Activated CD8-positive, alpha-beta memory T cell treated with anti-CD3 and anti-CD28 coated beads for 4 hours (primary cell): ENCODE measurements around the gene KIF26B.
"Not testable (repeated sequence)": the region's sequence is repeated elsewhere in the genome, so short reads cannot be mapped to it uniquely, and the experiment has no call there.

Experiments used
- DNase-seq, 2 donors: peaks; one replicate each; pipeline ENCODE4 v3.0.0-alpha.2; 2020; ENCODE audit warnings: low read depth in 2 of 2

The KIF26B gene

GRCh38 chr1:245651093-245651492 lies 496.3 kb downstream of the KIF26B start:
- no peak for DNase-seq

GRCh38 chr1:245652116-245652515 lies 497.3 kb downstream of the KIF26B start:
- no peak for DNase-seq

DNA sequence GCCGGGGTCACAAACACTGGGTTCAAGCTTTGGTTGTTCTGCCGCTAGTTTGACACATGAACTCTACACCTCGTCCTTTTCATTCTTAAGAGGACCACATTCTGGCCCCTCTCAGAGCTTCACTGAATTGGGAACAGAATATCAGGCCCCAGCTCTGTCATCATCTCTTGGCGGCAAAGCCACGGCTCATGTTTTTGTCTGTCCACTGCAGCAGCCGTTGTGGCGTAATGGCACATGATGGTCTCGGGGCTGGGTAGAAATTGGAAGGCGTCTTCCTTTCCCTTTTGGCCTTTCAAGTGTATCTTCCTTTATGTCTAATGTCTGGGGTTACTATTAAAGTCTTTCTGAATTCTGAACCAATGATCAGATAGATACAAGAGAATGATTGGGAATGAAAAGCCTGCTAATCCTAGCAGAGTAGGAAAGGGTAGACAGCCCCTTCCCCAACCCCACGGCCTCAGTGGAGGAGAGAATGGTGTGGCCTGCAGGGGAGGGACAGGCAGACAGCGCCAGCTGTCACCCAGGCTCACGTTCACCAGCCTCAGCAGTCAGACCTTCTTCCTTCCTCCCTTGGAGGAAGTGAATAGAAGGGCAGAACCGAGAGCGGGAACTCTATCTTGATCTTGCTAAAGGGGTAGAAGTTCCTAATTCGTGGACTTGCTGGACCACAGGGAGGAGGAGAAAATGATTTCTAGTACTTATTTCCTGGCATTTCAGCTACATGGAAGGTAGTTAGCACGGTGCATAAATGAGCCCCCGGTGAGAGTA lies 498.1 kb downstream of the KIF26B start:
- DNase-seq: no peak

GRCh38 chr1:245654460-245655050 lies 499.8 kb downstream of the KIF26B start:
- DNase-seq: no peak

DNA sequence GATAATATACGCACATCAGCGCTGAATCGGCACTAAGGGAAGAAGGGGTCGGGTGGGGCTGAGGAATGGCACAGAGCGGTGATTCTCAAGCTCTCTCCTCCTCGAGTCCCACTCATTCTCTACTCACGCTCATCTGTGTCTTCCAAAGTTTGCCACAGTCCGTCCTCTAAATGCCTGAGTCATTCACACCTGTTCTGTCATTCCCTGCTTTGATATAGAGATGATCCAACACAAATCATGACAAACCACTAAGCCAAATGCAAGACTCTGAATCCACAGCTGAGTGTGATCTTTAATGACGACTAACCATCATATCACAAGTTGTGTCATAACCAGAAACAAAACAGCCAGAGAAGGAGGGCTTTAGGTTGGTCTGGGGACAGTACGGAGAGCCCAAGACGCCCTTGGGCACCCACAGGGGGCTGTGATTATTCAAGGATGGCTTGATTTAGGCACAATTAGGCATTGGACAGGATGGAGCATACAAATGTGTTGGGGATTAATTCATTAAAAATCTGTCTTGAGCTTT lies 501.5 kb downstream of the KIF26B start:
- DNase-seq: no peak

DNA sequence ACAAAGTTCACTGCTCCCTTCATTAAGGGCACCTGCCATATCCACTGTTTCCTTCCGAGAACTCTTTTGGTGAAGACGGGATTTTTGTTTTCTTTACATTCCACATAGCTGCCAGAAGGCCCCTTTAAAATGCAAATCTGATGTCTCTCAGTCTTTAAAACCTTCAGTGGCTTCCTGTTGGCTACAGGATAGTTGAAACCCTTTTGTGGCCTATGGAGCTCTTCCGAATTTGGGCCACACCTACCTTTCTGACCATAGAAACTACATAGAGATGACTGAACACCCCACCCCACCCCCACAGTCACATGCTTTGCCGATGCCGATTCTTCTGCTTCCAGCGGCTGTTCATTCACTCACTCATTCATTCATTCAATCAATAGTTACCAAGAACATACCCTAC lies 502.6 kb downstream of the KIF26B start:
- no peak for DNase-seq

GRCh38 chr1:245663373-245663772 lies 508.6 kb downstream of the KIF26B start:
- no peak for DNase-seq

DNA sequence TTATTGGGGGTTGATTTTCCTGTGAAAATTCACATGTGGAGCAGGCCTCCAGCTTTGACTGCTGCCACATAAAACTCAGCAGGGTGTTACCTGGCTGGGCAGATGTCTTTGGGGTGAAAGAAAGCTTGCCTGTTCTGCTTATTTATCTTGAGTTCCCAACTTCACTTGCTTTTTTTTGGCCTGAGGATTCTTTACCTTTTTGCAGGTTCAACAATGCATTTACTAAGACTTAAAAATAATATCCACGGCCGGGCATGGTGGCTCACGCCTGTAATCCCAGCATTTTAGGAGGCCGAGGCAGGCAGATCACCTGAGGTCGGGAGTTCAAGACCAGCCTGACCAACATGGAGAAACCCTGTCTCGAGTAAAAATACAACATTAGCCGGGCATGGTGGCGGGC lies 509.1 kb downstream of the KIF26B start:
- no peak for DNase-seq

GRCh38 chr1:245666412-245666811 lies 511.6 kb downstream of the KIF26B start:
- no peak for DNase-seq

- DNase-seq: no peak
Measured at GRCh38 chr1:245671349-245671748, 516.6 kb downstream of the KIF26B start.

DNA sequence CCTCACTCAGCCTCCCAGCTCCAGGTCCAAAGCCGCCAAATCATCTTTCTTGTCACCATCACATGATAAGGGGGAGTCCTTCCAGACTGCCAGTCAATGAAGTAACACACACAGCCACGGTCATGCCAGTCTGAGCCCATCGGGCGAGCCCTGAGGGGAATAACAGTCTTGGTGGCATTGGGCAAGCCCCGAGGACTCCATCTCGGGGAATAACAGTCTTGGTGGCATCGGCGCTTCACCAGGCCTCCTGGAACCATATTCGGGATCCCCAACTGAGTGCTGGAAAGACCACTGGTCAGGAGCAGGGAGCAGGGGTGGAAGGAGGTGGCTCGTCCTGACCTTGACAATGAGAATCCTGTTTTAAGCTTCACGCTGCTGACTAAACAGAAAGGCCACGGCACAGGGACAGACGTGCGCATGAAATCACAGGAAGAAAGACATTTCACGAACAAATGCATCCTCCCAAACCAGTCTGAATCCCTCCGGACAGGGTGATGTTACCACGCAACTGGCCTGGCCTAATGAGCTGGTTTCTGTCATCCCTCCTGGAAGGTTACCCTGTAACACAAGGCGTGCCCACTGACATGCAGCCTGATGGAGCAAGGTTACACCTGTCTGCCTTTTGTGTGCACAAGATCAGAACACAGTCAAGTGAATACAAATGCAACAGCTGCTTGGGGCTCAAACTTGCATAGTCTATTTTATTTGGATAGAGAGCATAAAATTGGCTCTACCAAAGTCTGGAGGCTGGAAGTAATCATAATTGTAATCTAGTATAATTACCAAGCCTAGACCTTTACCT lies 517.4 kb downstream of the KIF26B start:
- no peak for DNase-seq

DNA sequence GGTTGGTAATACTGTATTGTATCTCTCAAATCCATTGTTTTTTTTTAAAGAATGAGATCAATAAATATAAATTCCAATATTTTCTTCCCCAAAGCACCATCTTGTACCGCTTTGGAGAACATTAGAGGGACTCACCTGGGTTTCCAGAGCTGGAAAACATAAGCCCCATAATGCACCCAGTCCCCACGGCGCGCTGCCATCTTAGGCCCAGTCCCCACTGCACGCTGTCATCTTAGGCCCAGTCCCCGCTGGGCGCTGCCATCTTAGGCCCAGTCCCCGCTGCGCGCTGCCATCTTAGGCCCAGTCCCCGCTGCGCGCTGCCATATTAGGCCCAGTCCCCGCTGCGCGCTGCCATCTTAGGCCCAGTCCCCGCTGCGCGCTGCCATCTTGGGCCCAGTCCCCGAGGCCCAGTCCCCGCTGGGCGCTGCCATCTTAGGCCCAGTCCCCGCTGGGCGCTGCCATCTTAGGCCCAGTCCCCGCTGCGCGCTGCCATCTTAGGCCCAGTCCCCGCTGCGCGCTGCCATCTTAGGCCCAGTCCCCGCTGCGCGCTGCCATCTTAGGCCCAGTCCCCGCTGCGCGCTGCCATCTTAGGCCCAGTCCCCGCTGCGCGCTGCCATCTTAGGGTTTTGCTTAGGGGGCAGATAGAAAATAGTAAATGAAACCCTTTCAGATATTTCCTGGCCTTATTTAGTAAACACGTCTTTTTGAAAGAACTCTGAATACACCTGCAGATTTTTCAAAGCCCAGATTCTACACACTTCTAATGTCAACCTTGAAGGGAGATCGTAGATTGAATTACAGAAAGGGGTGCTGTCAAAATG lies 518.3 kb downstream of the KIF26B start:
- DNase-seq: not testable (repeated sequence)

- DNase-seq: no peak
Measured at GRCh38 chr1:245673881-245674414, 519.2 kb downstream of the KIF26B start.

DNA sequence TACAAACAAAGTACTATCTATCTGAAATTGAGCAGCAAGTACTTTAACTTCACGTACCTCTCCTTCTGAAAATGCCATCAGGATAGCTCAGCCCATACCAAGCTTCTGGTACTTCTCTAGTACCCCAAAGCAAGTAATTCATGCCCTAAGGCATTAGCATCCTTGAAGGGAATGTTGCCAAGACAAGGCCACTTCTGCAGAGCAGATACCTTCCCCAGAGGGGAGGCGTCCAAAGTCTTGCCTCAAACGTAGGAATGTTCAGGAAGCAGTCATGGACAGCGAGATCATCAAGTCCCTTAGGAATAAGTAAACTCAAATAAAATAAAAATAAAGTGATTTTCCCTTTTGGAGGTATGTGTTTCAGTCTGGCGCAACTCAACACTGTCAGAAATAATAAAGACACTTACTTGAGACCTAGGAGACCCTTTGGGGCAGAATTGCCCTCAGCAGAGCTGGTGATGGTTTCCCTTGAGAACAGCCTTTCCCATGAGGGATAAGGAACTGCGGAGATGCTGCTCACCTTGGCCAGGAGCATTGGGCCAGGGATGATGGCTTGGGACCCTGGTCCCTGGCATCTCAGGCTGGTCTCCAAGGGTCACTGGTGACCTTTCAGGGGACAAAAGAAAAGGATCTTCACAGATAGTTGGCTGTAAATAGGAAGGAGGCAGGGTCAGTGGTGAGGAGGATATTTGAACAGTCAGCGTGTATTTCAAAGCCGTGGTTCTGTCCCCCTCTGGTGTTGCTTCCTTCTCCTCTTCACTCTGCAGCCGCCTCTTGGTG lies 522.9 kb downstream of the KIF26B start:
- DNase-seq: no peak

- DNase-seq: no peak
Measured at GRCh38 chr1:245678860-245679411, 524.2 kb downstream of the KIF26B start.

GRCh38 chr1:245679821-245680780 lies 525.3 kb downstream of the KIF26B start:
- DNase-seq: no peak

- DNase-seq: no peak
Measured at GRCh38 chr1:245682638-245683628, 528.1 kb downstream of the KIF26B start.

DNA sequence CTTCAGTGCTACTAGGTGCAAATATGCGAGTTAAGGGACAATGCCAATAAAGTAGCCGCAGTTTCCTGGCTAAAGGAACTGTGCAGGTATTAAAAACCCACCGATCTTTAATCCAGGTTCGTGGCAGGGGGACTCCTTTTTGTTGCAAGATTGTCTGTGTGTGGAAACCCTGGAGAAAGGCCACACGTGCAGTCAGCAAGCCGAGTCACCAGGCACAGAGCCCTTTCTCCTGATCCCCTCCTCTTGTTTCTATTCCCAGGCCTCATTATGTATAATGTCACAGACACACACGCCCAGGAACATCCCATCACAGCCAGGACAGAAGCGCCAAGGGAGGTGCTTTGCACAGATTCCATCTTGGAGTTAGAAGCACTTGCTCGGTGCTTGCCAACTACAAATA lies 528.9 kb downstream of the KIF26B start:
- no peak for DNase-seq
